Activated CD8-positive, alpha-beta memory T cell treated with anti-CD3 and anti-CD28 coated beads for 48 hours (primary cell): ENCODE results near the gene METTL15.
"Not testable (repeated sequence)": the region's sequence is repeated elsewhere in the genome, so short reads cannot be mapped to it uniquely, and the experiment has no call there.

Experiments used
- DNase-seq, 3 experiments: peaks; one replicate each; pipeline ENCODE4 v3.0.0-alpha.2; 2020; ENCODE audit warnings: low read depth in 2 of 3, low spot score in 2 of 3

Gene METTL15

GRCh38 chr11:28110108-28110820 is 2.1 kb downstream of the METTL15 start:
- DNase-seq, result peak; percentile 16 to 37 (median 25)

GRCh38 chr11:28110821-28111200 is 2.6 kb downstream of the METTL15 start:
- DNase-seq, result no peak

- no peak for DNase-seq
Measured at GRCh38 chr11:28114116-28114515, 5.9 kb downstream of the METTL15 start.

- no peak for DNase-seq
Measured at GRCh38 chr11:28114731-28115130, 6.5 kb downstream of the METTL15 start.

- no peak for DNase-seq
Measured at GRCh38 chr11:28117712-28118111, 9.5 kb downstream of the METTL15 start.

- DNase-seq, result no peak
Measured at GRCh38 chr11:28123151-28123581, 15.0 kb downstream of the METTL15 start.

- DNase-seq, result no peak
Measured at GRCh38 chr11:28132548-28132947, 24.4 kb downstream of the METTL15 start.

- DNase-seq, result no peak
Measured at GRCh38 chr11:28133146-28133545, 25.0 kb downstream of the METTL15 start.

- not testable (repeated sequence) for DNase-seq
Measured at GRCh38 chr11:28136157-28136556, 28.0 kb downstream of the METTL15 start.

GRCh38 chr11:28137366-28137765 is 29.2 kb downstream of the METTL15 start:
- DNase-seq, result no peak

GRCh38 chr11:28137832-28138231 is 29.6 kb downstream of the METTL15 start:
- DNase-seq, result no peak

- no peak for DNase-seq
Measured at GRCh38 chr11:28139841-28140415, 31.7 kb downstream of the METTL15 start.

GRCh38 chr11:28140689-28141455 is 32.7 kb downstream of the METTL15 start:
- no peak for DNase-seq

- no peak for DNase-seq
Measured at GRCh38 chr11:28142724-28143123, 34.5 kb downstream of the METTL15 start.

- DNase-seq, result no peak
Measured at GRCh38 chr11:28144808-28145207, 36.6 kb downstream of the METTL15 start.

GRCh38 chr11:28146123-28146751 is 38.0 kb downstream of the METTL15 start:
- DNase-seq, result no peak

GRCh38 chr11:28152743-28153142 is 44.6 kb downstream of the METTL15 start:
- DNase-seq, result no peak

GRCh38 chr11:28153586-28153985 is 45.4 kb downstream of the METTL15 start:
- DNase-seq, result no peak

- no peak for DNase-seq
Measured at GRCh38 chr11:28168718-28169117, 60.5 kb downstream of the METTL15 start.

- DNase-seq, result no peak
Measured at GRCh38 chr11:28169816-28170215, 61.6 kb downstream of the METTL15 start.

- no peak for DNase-seq
Measured at GRCh38 chr11:28170759-28171158, 62.6 kb downstream of the METTL15 start.

- no peak for DNase-seq
Measured at GRCh38 chr11:28176351-28176750, 68.2 kb downstream of the METTL15 start.
